Spleen (tissue), 11 donors: Measurements from ENCODE around the gene SHANK1. TPM values are rescaled to one million over a fixed set of nuclear protein-coding genes. Genes with fewer than 3 reads are reported as not detected.

ENCODE experiments used
- DNase-seq: peaks from one replicate; pipeline ENCODE4 v3.0.0-alpha.2; 2020
- H3K27ac ChIP-seq, 8 donors: fragments of 200-600 bp; sonication (generic) in 7 of 8; 1 replicate in 4 of 8; 2 replicates in 4 of 8; pipeline versions ENCODE4 v1.5.0 to v1.8.0; 2016 to 2021; ENCODE audit warnings: inconsistent platforms in 4 of 8, mild to moderate bottlenecking in 4 of 8, moderate library complexity in 1 of 8
- H3K27me3 ChIP-seq, 7 donors: fragments of 200-600 bp; sonication (generic) in 6 of 7; replicated peaks in 1 of 7; 1 replicate in 4 of 7; 2 replicates in 3 of 7; pipeline versions ENCODE4 v1.5.0 to v1.8.0; 2016 to 2021; ENCODE audit warnings: inconsistent platforms in 3 of 7, mild to moderate bottlenecking in 1 of 7
- H3K36me3 ChIP-seq, 6 donors: fragments of 200-600 bp; sonication (generic) in 5 of 6; 1 replicate in 4 of 6; 2 replicates in 2 of 6; pipeline versions ENCODE4 v1.5.0 to v1.8.0; 2016 to 2021; ENCODE audit warnings: inconsistent platforms in 2 of 6
- H3K4me1 ChIP-seq, 6 donors: fragments of 200-600 bp; sonication (generic) in 5 of 6; 1 replicate in 3 of 6; 2 replicates in 3 of 6; pipeline versions ENCODE4 v1.5.0 to v1.8.0; 2016 to 2021; ENCODE audit warnings: inconsistent platforms in 3 of 6
- H3K4me3 ChIP-seq, 8 donors: fragments of 200-600 bp; sonication (generic) in 7 of 8; 1 replicate in 4 of 8; 2 replicates in 4 of 8; pipeline versions ENCODE4 v1.5.0 to v1.8.0; 2016 to 2021; ENCODE audit warnings: inconsistent platforms in 4 of 8, mild to moderate bottlenecking in 4 of 8, moderate library complexity in 2 of 8
- H3K9me3 ChIP-seq, 8 donors: fragments of 200-600 bp; sonication (generic) in 7 of 8; 1 replicate in 4 of 8; 2 replicates in 4 of 8; pipeline versions ENCODE4 v1.5.0 to v1.8.0; 2016 to 2021; ENCODE audit warnings: inconsistent platforms in 4 of 8
- POLR2A ChIP-seq, 3 donors: fragments of 450-650 bp; IDR thresholded peaks; one replicate each; pipeline ENCODE4 v1.5.1; 2017; ENCODE audit warnings: antibody characterized with exemption in 3 of 3, mild to moderate bottlenecking in 1 of 3
- POLR2AphosphoS5 ChIP-seq, 3 donors: sonication (generic); formaldehyde crosslinking; IDR thresholded peaks; one replicate each; pipeline ENCODE4 v1.5.1; 2017; ENCODE audit warnings: antibody characterized with exemption in 3 of 3
- WGBS, 5 donors: extraction: QIAGEN DNeasy Blood & Tissue Kit in 3 of 5; methylation state at CpG; one replicate each; pipeline versions ENCODE4 v1.1.5 to v1.1.7; 2013 to 2018; 5-methylcytosine and 5-hydroxymethylcytosine counted together
- intact Hi-C: fragments of 100-400 bp; cut with DNase I; formaldehyde crosslinking; loops from one replicate; pipeline ENCODE4 v1.15.0; 2023; ENCODE audit warnings: low total_unique reads
- polyA plus RNA-seq, 3 donors: library from polyadenylated mRNA; stranded (reverse); fragments of 200-250 nt; gene quantifications; one replicate each; pipeline ENCODE4 v1.2.1, GENCODE V29; 2013
- total RNA-seq, 7 donors: library from RNA; depleted of rRNA in 3 of 7; stranded (reverse); fragments of >200 nt in 3 of 7; fragmentation: NEBNext Ultra II Directional in 4 of 7; extraction: Animal tissue kit (Norgen Biotek cat#: 25700) in 4 of 7; gene quantifications; one replicate each; pipeline versions ENCODE4 v1.1.0 to v1.2.1, GENCODE V29; 2016 to 2021
- TF ChIP-seq, protein P1 (sequence below), 11 experiments: fragments of 200-600 bp in 7 of 11; fragments of 450-650 bp in 4 of 11; sonication (generic) in 4 of 11; IDR thresholded peaks in 8 of 11; conservative IDR thresholded peaks in 3 of 11; 1 replicate in 7 of 11; 2 replicates in 4 of 11; pipeline versions ENCODE4 v1.4.0 to v1.8.0; 2016 to 2021; ENCODE audit warnings: antibody characterized with exemption in 11 of 11, inconsistent platforms in 4 of 11, mild to moderate bottlenecking in 1 of 11
- donor health status: healthy with polysubstance abuse.
- donor health status: DM: no; HTN: no; CAD: no; lungs with moderate emphysema.
- donor health status: DM: no; HTN: no; CAD: no.
- donor health status: Bipolar disorder and iron deficiency.
- donor health status: healthy.
- donor health status: DM: no; HTN: no; CAD: no.
- donor health status: DM: yes; HTN: yes; CAD: no.

Gene SHANK1
- total and polyA plus RNA-seq, 10 donors: 0.07 to 1.8 (median 0.35) TPM; not detected in 2

DNA sequence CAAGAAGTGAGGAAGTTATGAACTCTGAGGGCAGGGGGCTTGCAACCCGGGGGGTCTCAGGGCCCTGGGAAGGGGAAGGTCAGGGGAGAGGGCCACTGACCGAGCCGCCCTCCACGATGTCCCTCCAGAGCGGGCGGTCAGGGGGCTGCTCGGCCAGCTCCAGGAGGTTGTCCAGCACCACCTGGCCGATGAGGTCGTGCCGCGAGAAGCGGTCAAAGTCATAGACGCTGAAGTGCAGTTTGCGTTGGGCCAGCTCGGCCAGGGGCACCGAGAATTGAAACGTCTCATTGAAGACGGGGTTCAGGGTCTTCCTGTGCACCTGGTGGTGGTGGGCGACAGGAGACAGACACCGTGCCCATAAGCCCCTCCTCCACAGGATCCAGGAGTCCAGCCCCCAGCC, 90.4 kb downstream of the SHANK1 start:
- H3K9me3 ChIP-seq: peaks cover 5 to 27% (median 20%) of the 10 kb centered on the region in 8 donors
- H3K36me3 ChIP-seq: no peaks in the 10 kb centered on the region
- H3K4me1 ChIP-seq: no peaks in the 10 kb centered on the region
- no peak overlapping the region for H3K4me3 ChIP-seq
- no peak overlapping the region for H3K27ac ChIP-seq
- H3K27me3 ChIP-seq: peaks cover 0 to 43% (median 0%) of the 10 kb centered on the region in 7 donors
- no peak for DNase-seq
- no peak for TF ChIP-seq POLR2AphosphoS5 (IDR thresholded peaks at IDR 0.05)
- TF ChIP-seq POLR2A (IDR thresholded peaks at IDR 0.05): no peak
- TF ChIP-seq, protein P1, sequence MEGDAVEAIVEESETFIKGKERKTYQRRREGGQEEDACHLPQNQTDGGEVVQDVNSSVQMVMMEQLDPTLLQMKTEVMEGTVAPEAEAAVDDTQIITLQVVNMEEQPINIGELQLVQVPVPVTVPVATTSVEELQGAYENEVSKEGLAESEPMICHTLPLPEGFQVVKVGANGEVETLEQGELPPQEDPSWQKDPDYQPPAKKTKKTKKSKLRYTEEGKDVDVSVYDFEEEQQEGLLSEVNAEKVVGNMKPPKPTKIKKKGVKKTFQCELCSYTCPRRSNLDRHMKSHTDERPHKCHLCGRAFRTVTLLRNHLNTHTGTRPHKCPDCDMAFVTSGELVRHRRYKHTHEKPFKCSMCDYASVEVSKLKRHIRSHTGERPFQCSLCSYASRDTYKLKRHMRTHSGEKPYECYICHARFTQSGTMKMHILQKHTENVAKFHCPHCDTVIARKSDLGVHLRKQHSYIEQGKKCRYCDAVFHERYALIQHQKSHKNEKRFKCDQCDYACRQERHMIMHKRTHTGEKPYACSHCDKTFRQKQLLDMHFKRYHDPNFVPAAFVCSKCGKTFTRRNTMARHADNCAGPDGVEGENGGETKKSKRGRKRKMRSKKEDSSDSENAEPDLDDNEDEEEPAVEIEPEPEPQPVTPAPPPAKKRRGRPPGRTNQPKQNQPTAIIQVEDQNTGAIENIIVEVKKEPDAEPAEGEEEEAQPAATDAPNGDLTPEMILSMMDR (IDR thresholded peaks at IDR 0.05 in 8 of 11, conservative IDR thresholded peaks at IDR 0.05 in 3 of 11): no peak
- intact Hi-C loops: no loop called here
- 77 to 90% (median 85%) methylated on average over 18 to 20 of the region's 20 CpGs for WGBS, 5 donors

DNA sequence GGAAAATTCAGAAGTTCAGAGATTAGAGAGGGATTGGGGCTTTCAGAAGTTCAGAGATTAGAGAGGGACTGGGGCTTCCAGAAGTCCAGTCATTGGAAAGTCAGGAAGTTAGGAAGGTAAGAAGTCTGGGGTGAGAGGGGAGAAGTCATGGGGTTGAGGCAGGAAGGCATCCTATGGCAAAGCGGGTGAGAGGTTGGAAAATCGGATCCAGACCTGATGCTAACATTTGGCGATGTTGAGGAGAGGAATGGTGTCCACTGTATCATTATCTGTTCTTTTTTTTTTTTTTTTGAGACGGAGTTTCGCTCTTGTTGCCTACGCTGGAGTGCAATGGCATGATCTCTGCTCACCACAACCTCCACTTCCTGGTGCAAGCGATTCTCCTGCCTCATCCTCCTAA, 91.1 kb downstream of the SHANK1 start:
- Histone ChIP-seq H3K36me3 (no peaks in the 10 kb centered on the region), H3K27me3 (peaks cover 0 to 40% (median 0%) of the 10 kb centered on the region in 7 donors), H3K4me3 (no peak overlapping the region), H3K27ac (no peak overlapping the region), H3K9me3 (peaks cover 0 to 21% (median 14%) of the 10 kb centered on the region in 8 donors), H3K4me1 (no peaks in the 10 kb centered on the region)
- intact Hi-C loops: no loop called here
- DNase-seq: no peak
- 88 to 93% (median 91%) methylated on average over 7 of the region's 7 CpGs for whole genome bisulfite sequencing, 5 donors
- TF ChIP-seq, protein P1 (IDR thresholded peaks at IDR 0.05 in 8 of 11, conservative IDR thresholded peaks at IDR 0.05 in 3 of 11): no peak
- no peak for TF ChIP-seq POLR2AphosphoS5 (IDR thresholded peaks at IDR 0.05)
- no peak for TF ChIP-seq POLR2A (IDR thresholded peaks at IDR 0.05)

DNA sequence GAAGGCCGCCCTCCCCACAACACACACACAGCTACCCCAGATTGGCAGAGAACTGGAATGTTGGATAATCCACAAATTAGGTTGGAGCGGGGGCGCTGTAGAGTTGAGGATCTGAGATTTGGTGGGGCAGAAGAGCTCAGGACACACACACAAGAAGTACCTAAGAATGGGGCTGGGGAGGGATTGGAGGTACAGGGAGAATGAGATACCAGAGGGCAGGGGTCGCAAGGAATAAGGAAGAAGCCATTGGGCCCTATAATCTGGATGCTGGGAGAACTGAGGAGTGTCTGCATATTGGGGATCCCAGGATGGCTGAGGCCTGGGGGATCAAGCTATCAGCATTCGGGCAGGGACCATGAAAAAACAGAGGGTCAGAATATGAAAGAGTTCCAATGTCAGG, 91.5 kb downstream of the SHANK1 start:
- no peak for TF ChIP-seq POLR2A (IDR thresholded peaks at IDR 0.05)
- TF ChIP-seq, protein P1 (IDR thresholded peaks at IDR 0.05 in 8 of 11, conservative IDR thresholded peaks at IDR 0.05 in 3 of 11): no peak
- TF ChIP-seq POLR2AphosphoS5 (IDR thresholded peaks at IDR 0.05): no peak
- H3K27ac ChIP-seq: no peak overlapping the region
- no peaks in the 10 kb centered on the region for H3K36me3 ChIP-seq
- no peak overlapping the region for H3K4me3 ChIP-seq
- H3K27me3 ChIP-seq: peaks cover 0 to 40% (median 0%) of the 10 kb centered on the region in 7 donors
- no peaks in the 10 kb centered on the region for H3K4me1 ChIP-seq
- intact Hi-C loops: no loop called here
- DNase-seq: peak; percentile 24
- WGBS, 5 donors: 87 to 94% (median 89%) methylated on average over 5 of the region's 5 CpGs
- H3K9me3 ChIP-seq: peaks cover 0 to 17% (median 10%) of the 10 kb centered on the region in 8 donors

DNA sequence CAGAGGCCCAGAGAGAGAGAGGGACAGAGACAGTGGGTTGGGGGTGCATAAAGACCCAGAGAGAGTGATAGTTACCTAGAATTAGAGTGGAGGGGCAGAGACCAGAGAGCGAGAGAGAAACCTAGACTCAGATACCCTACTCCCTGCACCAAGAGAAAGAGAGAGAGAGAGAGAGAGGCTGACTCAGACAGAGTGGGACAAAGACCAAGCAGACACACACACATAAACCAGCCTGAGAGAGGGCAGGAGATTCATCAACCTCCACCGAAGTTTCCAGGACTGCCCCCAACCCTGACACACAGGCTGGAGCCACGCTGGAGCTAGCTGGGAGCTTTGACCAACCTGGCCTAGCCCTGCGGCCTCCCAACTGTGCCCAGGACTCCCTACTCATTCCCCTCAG, 92.8 kb downstream of the SHANK1 start:
- Histone ChIP-seq H3K4me3 (no peak overlapping the region), H3K36me3 (no peaks in the 10 kb centered on the region), H3K27ac (no peak overlapping the region), H3K9me3 (peaks cover 0 to 3% (median 0%) of the 10 kb centered on the region in 8 donors), H3K27me3 (peaks cover 0 to 32% (median 0%) of the 10 kb centered on the region in 7 donors), H3K4me1 (no peaks in the 10 kb centered on the region)
- WGBS, 5 donors: 67 to 78% (median 72%) methylated on average over 4 of the region's 4 CpGs
- intact Hi-C loops: no loop called here
- TF ChIP-seq, protein P1 (IDR thresholded peaks at IDR 0.05 in 8 of 11, conservative IDR thresholded peaks at IDR 0.05 in 3 of 11): no peak
- TF ChIP-seq POLR2AphosphoS5 (IDR thresholded peaks at IDR 0.05) (no peak), POLR2A (IDR thresholded peaks at IDR 0.05) (no peak)
- DNase-seq: peak; percentile 47
